Gastrocnemius medialis (tissue), 4 donors: Measurements from ENCODE around the gene AQP5. TPM values are rescaled to one million over a fixed set of nuclear protein-coding genes. Genes with fewer than 3 reads are reported as not detected.

Experiments used
- ATAC-seq, 2 donors: fragments of 150-250 bp; one replicate each; pipeline ENCODE4 v1.9.1; 2016
- DNase-seq, 2 donors: peaks; one replicate each; pipeline ENCODE4 v3.0.0-alpha.2; 2019
- H3K27ac ChIP-seq, 4 donors: fragments of 200-600 bp; sonication (generic); 1 replicate in 1 of 4; 2 replicates in 3 of 4; pipeline ENCODE4 v1.5.1; 2016 to 2018; ENCODE audit warnings: mild to moderate bottlenecking in 2 of 4, moderate library complexity in 1 of 4
- H3K27me3 ChIP-seq, 3 donors: fragments of 200-600 bp; sonication (generic) in 2 of 3; 1 replicate in 1 of 3; 2 replicates in 2 of 3; pipeline versions ENCODE4 v1.5.1 to v1.6.0; 2016 to 2019; ENCODE audit warnings: mild to moderate bottlenecking in 1 of 3, moderate library complexity in 1 of 3
- H3K36me3 ChIP-seq, 2 donors: fragments of 200-600 bp; sonication (generic) in 1 of 2; one replicate each; pipeline ENCODE4 v1.5.1; 2017 to 2018
- H3K4me1 ChIP-seq, 2 donors: fragments of 200-600 bp; sonication (generic) in 1 of 2; one replicate each; pipeline ENCODE4 v1.5.1; 2016 to 2017; ENCODE audit warnings: mild to moderate bottlenecking in 2 of 2
- H3K4me3 ChIP-seq, 4 donors: fragments of 200-600 bp; sonication (generic) in 3 of 4; 1 replicate in 1 of 4; 2 replicates in 3 of 4; pipeline ENCODE4 v1.5.1; 2016 to 2019; ENCODE audit warnings: mild to moderate bottlenecking in 2 of 4
- H3K9me3 ChIP-seq, 3 donors: fragments of 200-600 bp; sonication (generic) in 2 of 3; 1 replicate in 1 of 3; 2 replicates in 2 of 3; pipeline ENCODE4 v1.5.1; 2016 to 2019
- CTCF ChIP-seq, 5 experiments: fragments of 450-650 bp in 3 of 5; fragments of 200-600 bp in 2 of 5; sonication (generic) in 2 of 5; IDR thresholded peaks in 4 of 5; conservative IDR thresholded peaks in 1 of 5; 1 replicate in 4 of 5; 2 replicates in 1 of 5; pipeline ENCODE4 v1.5.1; 2016 to 2019; ENCODE audit warnings: antibody characterized with exemption in 5 of 5, mild to moderate bottlenecking in 3 of 5, moderate library complexity in 3 of 5
- POLR2A ChIP-seq, 2 donors: fragments of 450-650 bp; IDR thresholded peaks; one replicate each; pipeline ENCODE4 v1.6.1; 2017; ENCODE audit warnings: antibody characterized with exemption in 2 of 2, mild to moderate bottlenecking in 2 of 2, moderate library complexity in 2 of 2
- in situ Hi-C, 4 donors: fragments of 200-750 bp; cut with MboI; loops; one replicate each; pipeline versions ENCODE4 v1.15.0 to v1.8.0; 2017; ENCODE audit warnings: low sequenced_read_pairs in 4 of 4
- intact Hi-C: fragments of 100-400 bp; cut with DNase I; formaldehyde crosslinking; loops from one replicate; pipeline ENCODE4 v1.15.1; 2023; ENCODE audit warnings: low total_unique reads
- total RNA-seq, 4 donors: library from RNA; depleted of rRNA; stranded (reverse); fragments of >200 nt; gene quantifications; one replicate each; pipeline versions ENCODE4 v1.1.0 to v1.2.3, GENCODE V29; 2016

AQP5 gene
- total RNA-seq, 4 donors from 2014 or later, result not detected

DNA sequence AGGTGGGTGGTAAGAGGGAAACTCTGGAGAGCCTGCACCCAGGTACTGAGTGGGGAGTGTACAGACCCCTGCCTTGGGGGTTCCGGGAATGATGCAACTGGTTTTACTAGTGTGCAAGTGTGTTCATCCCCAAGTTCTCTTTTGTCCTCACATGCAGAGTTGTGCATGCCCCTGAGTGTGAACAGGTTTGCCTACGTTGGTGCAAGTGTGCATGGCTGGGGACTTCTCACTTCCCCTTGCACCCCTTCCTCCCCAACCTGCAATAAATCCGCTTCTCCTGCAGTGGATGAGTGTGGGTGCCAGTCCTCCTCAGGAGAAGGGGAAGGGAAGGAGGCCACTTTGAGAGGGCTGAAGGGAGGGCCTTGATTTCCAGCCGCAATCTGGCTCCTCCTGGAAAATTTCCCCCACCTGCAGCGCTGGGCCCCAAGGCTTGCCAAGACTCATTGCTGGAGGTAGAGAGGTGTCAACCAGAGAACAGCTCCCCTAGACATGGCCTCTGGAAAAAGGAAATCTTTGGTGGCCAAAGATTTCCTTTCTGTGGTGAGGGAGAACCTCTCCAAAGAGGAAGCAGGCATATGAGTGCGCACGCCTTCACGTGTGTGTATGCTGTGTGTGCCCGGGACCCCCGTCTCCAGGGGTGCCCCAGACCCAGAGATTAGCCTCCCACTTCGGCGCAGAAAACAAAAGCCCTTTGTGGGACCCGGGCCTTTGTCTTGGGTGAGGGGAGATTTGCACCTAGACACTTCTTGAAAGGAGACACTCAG is 5.6 kb upstream of the AQP5 start:
- TF ChIP-seq POLR2A (IDR thresholded peaks at IDR 0.05) (no peak), CTCF (IDR thresholded peaks at IDR 0.05 in 4 of 5, conservative IDR thresholded peaks at IDR 0.05 in 1 of 5) (no peak)
- in situ Hi-C loops (no loop called here), intact Hi-C loops (no loop called here)

GRCh38 chr12:49956663-49957569 is 4.8 kb upstream of the AQP5 start:
- Histone ChIP-seq H3K4me1 (no peaks in the 10 kb centered on the region), H3K27me3 (peaks cover 32 to 44% (median 34%) of the 10 kb centered on the region in 3 donors), H3K36me3 (no peaks in the 10 kb centered on the region), H3K4me3 (no peak overlapping the region), H3K9me3 (no peaks in the 10 kb centered on the region), H3K27ac (no peak overlapping the region)
- intact Hi-C loops (no loop called here), in situ Hi-C loops (no loop called here)
- no peak for TF ChIP-seq POLR2A (IDR thresholded peaks at IDR 0.05)
- no peak for TF ChIP-seq CTCF (IDR thresholded peaks at IDR 0.05 in 4 of 5, conservative IDR thresholded peaks at IDR 0.05 in 1 of 5)
- no peak for ATAC-seq
- DNase-seq, result no peak

More for the DNA sequence above, 5.6 kb upstream of the AQP5 start:
- Histone ChIP-seq H3K4me1 (no peaks in the 10 kb centered on the region), H3K36me3 (no peaks in the 10 kb centered on the region), H3K4me3 (no peak overlapping the region), H3K27ac (no peak overlapping the region), H3K27me3 (peaks cover 30 to 40% (median 32%) of the 10 kb centered on the region in 3 donors), H3K9me3 (no peaks in the 10 kb centered on the region)
- DNase-seq, result no peak
- no peak for ATAC-seq

- peaks cover 32 to 51% (median 38%) of the 10 kb centered on the region in 3 donors for H3K27me3 ChIP-seq
- no peaks in the 10 kb centered on the region for H3K36me3 ChIP-seq
- no peaks in the 10 kb centered on the region for H3K4me1 ChIP-seq
- TF ChIP-seq CTCF (IDR thresholded peaks at IDR 0.05 in 4 of 5, conservative IDR thresholded peaks at IDR 0.05 in 1 of 5) (no peak), POLR2A (IDR thresholded peaks at IDR 0.05) (no peak)
- H3K4me3 ChIP-seq, result no peak overlapping the region
- H3K9me3 ChIP-seq, result no peaks in the 10 kb centered on the region
- no peak for DNase-seq
- in situ Hi-C loops (no loop called here), intact Hi-C loops (no loop called here)
- no peak overlapping the region for H3K27ac ChIP-seq
- no peak for ATAC-seq
These were observed 4.1 kb upstream of the AQP5 start for GRCh38 chr12:49957570-49957967.

- in situ Hi-C loops, result no loop called here
- ATAC-seq (no peak), DNase-seq (no peak)
- intact Hi-C loops, result loop anchor here (10.0 kb wide), 1 partner anchor 95 kb away; no protein-coding TSS in a partner anchor
- no peaks in the 10 kb centered on the region for H3K9me3 ChIP-seq
- H3K4me1 ChIP-seq, result no peaks in the 10 kb centered on the region
- no peak overlapping the region for H3K4me3 ChIP-seq
- peaks cover 32 to 45% (median 33%) of the 10 kb centered on the region in 3 donors for H3K27me3 ChIP-seq
- no peaks in the 10 kb centered on the region for H3K36me3 ChIP-seq
- no peak overlapping the region for H3K27ac ChIP-seq
- TF ChIP-seq POLR2A (IDR thresholded peaks at IDR 0.05) (no peak), CTCF (IDR thresholded peaks at IDR 0.05 in 4 of 5, conservative IDR thresholded peaks at IDR 0.05 in 1 of 5) (no peak)
These were observed 1.8 kb upstream of the AQP5 start for GRCh38 chr12:49959685-49960473.
